ENCODE data around the gene SIRT3.

Gene SIRT3

GRCh38 chr11:270451-271318 is 34.5 kb upstream of the SIRT3 start:
- no peak for DNase-seq

DNA sequence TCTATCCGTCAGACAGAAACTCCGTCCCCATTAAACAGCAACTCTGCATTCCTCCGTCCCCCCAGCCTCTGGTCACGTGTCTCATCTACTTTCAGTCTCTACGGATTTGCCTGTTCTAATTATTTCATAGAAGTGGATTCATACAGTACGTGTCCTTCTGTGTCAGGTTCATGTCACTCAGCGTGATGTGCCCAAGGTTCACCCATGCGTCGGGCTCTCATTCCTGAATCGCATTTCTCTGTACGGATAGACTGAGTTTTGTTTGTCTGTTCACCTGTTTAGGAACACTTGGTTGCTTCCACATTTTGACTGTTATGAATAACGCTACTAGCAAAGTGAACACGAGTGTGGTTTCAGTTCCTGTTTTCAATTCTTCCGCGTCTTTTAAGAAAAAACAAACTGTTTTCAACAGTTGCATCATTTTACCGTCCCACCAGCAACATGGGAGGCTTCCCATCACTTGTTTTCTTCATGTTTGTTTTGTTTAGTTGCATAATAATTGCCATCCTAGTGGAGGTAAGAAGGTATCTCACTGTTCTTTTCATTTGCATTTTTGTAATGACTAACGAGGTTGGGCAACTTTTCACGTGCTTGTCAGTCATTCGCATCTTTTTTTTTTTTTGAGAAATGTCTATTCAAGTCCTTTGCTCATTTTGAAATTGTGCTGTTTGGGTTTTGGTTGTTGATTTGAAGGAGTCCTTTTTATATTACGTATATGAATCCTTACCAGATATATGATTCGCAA is 33.2 kb upstream of the SIRT3 start:
- peak; percentile 81 for DNase-seq

GRCh38 chr11:268716-269145 is 32.6 kb upstream of the SIRT3 start:
- peak; percentile 56 for DNase-seq

- peak; percentile 36 for DNase-seq
Measured at GRCh38 chr11:267491-267994, 31.4 kb upstream of the SIRT3 start.

DNA sequence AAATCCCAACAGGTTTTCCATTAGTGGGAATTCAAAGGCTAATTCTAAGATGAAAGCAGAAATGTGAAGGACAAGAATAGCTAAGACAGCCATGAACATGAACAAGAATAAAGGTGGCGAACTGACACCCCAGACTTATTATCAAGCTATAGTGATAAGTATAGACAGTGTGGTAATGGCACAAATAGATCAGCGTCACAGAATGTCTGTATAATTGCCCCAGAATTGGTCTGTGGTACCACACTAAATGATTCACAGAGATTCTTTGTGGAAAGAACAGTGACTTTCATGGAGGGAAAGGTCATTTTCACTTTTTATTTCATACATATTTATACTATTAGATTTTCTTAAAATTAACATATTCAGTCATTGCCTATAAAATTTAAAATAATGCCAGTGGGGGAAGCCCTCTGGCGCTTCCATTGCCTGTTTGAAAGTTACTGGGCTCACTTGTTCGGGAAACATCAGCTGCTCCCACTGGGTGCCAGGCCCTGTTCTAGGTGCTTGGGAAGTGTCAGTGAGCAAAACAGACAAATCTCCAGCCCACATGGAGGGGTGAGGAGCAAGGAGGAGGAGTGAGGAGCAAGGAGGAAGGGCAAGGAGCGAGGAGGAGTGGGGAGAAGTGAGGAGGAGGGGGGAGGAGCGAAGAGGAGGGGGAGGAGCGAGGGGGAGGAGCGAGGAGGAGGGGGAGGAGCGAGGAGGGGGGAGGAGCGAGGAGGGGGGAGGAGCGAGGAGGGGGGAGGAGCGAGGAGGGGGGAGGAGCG is 30.7 kb upstream of the SIRT3 start:
- peak; percentile 40 for DNase-seq

DNA sequence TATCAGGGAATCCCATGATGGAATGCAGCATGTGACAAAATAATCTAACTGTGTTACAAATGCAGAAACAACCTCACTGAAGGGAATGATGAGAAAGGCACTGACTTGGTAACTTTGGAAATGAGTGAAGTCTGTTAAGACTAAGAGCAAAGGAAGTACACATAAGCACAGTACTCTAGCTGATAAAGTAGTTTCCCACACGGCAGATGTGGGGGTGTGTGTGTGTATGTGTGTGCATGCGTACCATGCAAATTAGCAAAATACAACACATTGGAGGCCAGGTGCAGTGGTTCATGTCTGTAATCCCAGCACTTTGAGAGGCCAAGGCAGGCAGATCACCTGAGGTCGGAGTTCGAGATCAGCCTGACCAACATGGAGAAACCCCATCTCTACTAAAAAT is 25.5 kb upstream of the SIRT3 start:
- DNase-seq = no peak

DNA sequence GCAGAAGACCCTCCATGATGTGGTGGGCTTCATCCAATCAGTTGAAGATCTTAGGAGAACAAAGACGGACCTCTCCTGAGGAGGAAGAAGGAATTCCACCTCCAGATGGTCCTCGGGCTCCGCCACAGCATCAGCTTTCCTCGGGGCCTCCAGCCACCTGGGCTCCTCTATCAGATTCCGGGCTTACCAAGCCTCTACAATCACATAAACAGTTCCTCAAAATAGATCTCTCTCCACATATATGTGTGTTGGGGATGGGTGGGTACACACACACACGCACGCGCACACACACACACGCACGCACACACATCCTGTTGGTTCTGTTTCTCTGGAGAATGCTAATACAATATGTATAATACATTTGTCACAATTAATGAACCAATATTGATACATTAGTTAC is 23.3 kb upstream of the SIRT3 start:
- DNase-seq = no peak

DNA sequence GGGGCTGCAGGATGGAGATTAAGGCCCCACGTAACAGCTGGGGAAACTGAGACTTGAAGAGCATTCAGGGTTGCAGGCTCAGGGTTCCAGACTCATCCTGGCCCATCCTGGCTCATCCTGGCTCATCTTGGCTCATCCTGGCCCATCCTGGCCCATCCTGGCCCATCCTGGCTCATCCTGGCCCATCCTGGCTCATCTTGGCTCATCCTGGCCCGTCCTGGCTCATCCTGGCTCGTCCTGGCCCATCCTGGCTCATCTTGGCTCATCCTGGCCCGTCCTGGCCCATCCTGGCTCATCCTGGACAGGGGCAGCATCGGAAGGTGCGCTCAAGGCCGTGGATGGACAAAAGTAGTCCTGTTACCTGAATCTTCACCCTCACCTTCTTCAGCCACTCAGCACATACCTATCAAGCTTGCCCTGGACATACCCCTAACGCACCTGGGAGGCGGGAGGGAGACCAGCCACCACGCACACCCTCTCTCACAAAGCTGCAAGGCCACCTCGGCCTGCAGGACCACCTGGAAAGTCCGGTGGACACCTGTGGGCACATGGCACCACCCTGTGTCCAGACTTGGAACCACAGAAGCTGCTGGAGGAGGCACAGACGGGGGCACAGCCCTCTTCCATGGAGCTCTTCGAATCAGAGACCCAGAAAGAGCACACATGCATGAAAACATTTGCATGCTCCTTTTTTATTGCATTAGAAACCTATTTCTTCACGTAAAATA is 21.8 kb upstream of the SIRT3 start:
- no peak for DNase-seq

GRCh38 chr11:256952-257737 is 21.0 kb upstream of the SIRT3 start:
- no peak for DNase-seq

GRCh38 chr11:255816-256215 is 19.7 kb upstream of the SIRT3 start:
- DNase-seq = no peak

DNA sequence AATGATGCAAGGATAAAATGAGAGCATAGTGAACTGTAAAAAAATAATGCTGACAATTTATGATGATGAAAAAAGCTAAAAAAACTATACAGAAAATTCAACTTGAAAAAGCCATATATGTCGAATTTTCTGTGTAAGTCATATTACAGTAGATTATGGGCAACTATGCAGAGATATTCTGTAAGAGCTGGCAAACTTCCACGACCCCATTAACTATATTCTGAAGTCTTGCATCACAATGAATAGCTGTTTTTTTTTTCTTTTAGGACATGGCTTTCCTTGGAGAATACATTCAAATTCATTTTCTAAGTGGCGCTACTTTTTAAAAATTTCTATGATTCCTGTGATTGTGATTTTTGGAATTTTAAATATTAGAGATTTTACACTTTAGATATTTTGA is 19.0 kb upstream of the SIRT3 start:
- no peak for DNase-seq

- DNase-seq = no peak
Measured at GRCh38 chr11:253886-254270, 17.7 kb upstream of the SIRT3 start.

- no peak for DNase-seq
Measured at GRCh38 chr11:253160-253885, 17.2 kb upstream of the SIRT3 start.

DNA sequence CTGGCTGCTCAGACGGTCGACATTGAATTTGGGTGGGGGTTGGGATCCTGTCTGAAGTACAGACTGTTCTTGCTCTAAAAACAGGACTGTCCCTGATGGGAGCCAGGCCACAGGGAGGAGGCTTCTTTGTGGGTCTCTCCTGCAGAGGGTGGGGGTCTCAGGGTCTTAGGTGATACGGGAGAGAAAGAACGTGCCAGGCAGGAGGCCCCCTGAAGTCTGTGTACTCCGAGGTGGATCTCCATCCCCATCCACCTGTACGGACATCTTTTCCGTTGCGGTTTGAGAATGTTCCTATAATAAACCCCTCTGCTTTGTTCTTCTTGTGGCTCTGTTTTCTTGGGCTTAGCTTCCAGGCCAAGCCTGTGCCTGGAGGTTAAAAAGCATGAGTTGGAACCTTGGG is 16.5 kb upstream of the SIRT3 start:
- DNase-seq = no peak

- no peak for DNase-seq
Measured at GRCh38 chr11:251550-251949, 15.4 kb upstream of the SIRT3 start.

- DNase-seq = peak; percentile 79
Measured at GRCh38 chr11:250740-251299, 14.7 kb upstream of the SIRT3 start.

- DNase-seq = no peak
Measured at GRCh38 chr11:250274-250673, 14.1 kb upstream of the SIRT3 start.

DNA sequence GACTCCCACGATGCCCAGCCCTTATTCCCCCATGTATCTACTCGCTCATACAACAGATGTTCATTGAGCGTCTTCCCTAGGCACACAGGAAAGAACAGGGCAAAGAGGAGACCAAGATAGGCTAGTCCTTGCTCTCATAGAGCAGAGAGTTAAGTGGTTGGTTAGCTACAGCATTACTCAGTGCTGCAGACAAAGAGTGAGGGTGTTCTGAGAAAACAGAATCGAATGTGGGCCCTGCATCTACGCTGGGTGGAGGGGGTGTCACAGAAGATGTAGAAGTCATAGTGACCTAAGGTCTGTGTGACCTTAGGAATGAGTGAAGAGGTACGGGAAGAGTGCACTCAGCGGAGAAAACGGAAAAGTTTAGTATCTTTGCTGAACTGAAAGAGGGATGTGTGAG is 12.9 kb upstream of the SIRT3 start:
- DNase-seq = no peak

DNA sequence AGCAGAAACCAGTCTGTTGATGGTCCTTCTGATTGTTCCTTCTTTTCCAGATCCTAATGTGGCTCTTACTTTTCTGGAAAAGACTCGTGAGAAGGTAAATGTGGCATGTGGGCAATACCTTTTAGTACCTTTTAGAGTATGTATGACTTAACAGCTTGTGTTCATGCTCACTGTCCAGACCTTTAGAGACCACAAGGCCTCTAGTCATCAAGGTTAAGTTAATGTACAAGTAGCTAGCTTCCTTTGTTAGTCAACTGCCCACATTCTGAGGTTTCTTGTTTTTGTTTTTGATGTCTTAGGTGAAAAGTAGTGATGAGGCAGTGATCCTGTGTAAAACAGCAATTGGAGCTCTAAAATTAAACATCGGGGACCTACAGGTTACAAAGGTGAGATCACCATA is 8.2 kb upstream of the SIRT3 start:
- no peak for DNase-seq

- DNase-seq = no peak
Measured at GRCh38 chr11:241634-242033, 5.5 kb upstream of the SIRT3 start.

- no peak for DNase-seq
Measured at GRCh38 chr11:240315-240714, 4.2 kb upstream of the SIRT3 start.

Measured in CD4-positive, alpha-beta T cell treated with Interleukin-4 for 4 hours (primary cell).